Choroid plexus epithelial cell (primary cell): ENCODE data around the gene AIP.

Source experiments
- DNase-seq: peaks from one replicate; pipeline ENCODE4 v3.0.0-alpha.2; 2010; ENCODE audit warnings: low read depth
- H3K4me3 ChIP-seq: 2 replicates; pipeline ENCODE4 v1.5.1; 2011; ENCODE audit warnings: low read depth, mild to moderate bottlenecking, control low read depth, low read length, moderate library complexity
- CTCF ChIP-seq: conservative IDR thresholded peaks from 2 replicates; pipeline ENCODE4 v1.5.1; 2011; ENCODE audit warnings: low read depth, mild to moderate bottlenecking, control low read depth, inconsistent platforms, low read length, moderate library complexity

AIP gene

GRCh38 chr11:67482827-67483798, at the start of gene AIP:
Gene AIP, plus strand, starts transcription at chr11:67483026. Its CDS starts 133 bp downstream, at chr11:67483159.
- TF ChIP-seq CTCF = peak; percentile 25
- peak; percentile 99 for DNase-seq
- H3K4me3 ChIP-seq = peak within 1 kb of the TSS; percentile 73

DNA sequence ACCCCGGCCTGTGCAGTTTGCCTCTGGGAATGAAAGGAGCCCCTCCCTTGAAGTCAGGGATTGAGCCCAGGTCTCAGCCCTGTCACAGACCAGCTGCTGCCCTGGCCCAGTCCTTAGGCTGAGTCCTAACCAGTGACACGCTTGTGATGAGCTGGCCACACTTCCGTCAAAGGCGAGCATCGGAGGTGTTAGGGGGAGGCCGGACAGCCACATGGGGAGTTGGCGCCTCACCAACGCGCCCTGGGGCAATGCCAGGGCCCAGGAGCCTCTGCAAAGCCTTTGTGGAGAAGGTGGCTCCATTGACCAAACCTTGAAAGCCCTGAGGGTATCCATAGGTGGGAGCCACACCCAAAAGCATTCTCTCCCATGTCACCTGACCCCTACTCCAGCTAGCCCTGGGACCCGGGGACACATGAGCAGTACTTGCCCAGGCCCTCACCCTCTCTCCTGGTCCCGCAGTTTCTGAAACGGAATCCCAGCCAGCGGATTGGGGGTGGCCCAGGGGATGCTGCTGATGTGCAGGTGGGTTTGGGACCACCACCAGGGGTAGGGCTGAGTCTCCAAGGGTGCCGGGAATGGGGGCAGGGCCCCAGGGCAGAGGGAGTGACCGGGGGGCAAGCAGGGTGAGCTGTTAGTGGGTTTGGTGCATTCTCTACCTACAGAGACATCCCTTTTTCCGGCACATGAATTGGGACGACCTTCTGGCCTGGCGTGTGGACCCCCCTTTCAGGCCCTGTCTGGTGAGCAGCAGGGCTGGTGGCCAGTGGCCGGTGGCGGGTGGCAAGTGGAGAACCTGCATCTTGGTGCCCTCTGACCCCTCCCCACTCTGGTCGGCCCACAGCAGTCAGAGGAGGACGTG, 49.1 kb upstream of the AIP start:
- no peak for TF ChIP-seq CTCF
- H3K4me3 ChIP-seq = no peak overlapping the region
- no peak for DNase-seq

- no peak for TF ChIP-seq CTCF
- DNase-seq = no peak
- H3K4me3 ChIP-seq = no peak overlapping the region
Measured at GRCh38 chr11:67434395-67434881, 48.4 kb upstream of the AIP start.

- TF ChIP-seq CTCF = no peak
- H3K4me3 ChIP-seq = no peak overlapping the region
- no peak for DNase-seq
Measured at GRCh38 chr11:67435031-67435726, 47.6 kb upstream of the AIP start.

GRCh38 chr11:67435727-67436458, 46.9 kb upstream of the AIP start:
- no peak overlapping the region for H3K4me3 ChIP-seq
- DNase-seq = no peak
- no peak for TF ChIP-seq CTCF
